ENCODE measurements around the gene UCP3.

DNA sequence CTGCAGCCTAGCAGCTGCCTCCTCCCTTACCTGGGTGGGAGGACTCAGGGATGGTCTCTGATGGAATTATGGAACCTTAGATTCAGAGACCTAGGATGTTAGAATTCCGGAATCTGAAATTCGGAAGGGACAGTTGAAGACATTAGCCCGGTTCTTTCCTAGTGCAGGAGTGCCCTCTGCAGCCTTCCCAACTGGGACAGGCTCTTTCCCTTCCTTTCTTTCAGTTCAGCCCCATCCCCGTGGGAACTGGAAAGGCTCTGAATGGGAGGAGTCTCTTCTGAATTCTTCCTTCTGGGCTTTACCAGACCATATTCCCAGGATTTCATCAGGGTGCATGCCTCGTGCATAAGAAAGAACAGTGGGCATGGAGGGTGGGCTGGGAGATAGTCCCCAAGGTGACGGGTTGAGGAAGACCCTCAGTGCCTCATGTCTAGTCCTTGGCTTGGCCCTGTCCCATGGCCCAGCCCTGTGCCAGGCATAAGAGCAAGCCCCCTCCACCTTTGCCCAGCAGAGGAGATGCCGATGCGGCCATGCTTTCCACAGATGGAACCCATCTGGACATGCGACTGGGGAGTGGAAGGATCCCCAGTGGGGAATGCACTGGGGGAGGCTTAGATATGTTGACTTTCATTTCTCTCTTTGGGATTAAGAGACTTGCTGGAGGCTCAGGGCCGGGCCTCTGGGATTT, 43.7 kb downstream of the UCP3 start:
- TF ChIP-seq, protein P1, sequence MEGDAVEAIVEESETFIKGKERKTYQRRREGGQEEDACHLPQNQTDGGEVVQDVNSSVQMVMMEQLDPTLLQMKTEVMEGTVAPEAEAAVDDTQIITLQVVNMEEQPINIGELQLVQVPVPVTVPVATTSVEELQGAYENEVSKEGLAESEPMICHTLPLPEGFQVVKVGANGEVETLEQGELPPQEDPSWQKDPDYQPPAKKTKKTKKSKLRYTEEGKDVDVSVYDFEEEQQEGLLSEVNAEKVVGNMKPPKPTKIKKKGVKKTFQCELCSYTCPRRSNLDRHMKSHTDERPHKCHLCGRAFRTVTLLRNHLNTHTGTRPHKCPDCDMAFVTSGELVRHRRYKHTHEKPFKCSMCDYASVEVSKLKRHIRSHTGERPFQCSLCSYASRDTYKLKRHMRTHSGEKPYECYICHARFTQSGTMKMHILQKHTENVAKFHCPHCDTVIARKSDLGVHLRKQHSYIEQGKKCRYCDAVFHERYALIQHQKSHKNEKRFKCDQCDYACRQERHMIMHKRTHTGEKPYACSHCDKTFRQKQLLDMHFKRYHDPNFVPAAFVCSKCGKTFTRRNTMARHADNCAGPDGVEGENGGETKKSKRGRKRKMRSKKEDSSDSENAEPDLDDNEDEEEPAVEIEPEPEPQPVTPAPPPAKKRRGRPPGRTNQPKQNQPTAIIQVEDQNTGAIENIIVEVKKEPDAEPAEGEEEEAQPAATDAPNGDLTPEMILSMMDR (conservative IDR thresholded peaks at IDR 0.05; ENCODE audit: low read length): no peak
- TF ChIP-seq EZH2phosphoT487 (IDR thresholded peaks at IDR 0.05; ENCODE audit: borderline replicate concordance, low read depth, low read length): no peak
